Gastroesophageal sphincter (tissue), 3 donors: ENCODE measurements around the gene TMED10.

ENCODE experiments used
- POLR2A ChIP-seq, 2 donors: fragments of 450-650 bp; IDR thresholded peaks; one replicate each; pipeline ENCODE4 v1.6.1; 2017; ENCODE audit warnings: antibody characterized with exemption in 2 of 2, mild to moderate bottlenecking in 2 of 2, moderate library complexity in 1 of 2
- POLR2AphosphoS5 ChIP-seq: sonication (generic); formaldehyde crosslinking; IDR thresholded peaks from one replicate; pipeline ENCODE4 v1.6.1; 2017; ENCODE audit warnings: antibody characterized with exemption
- TF ChIP-seq, protein P1 (sequence below), 4 experiments: fragments of 200-600 bp in 2 of 4; fragments of 450-650 bp in 2 of 4; sonication (generic) in 1 of 4; IDR thresholded peaks; one replicate each; pipeline ENCODE4 v1.5.1; 2017 to 2019; ENCODE audit warnings: antibody characterized with exemption in 4 of 4, mild to moderate bottlenecking in 2 of 4, moderate library complexity in 2 of 4

DNA sequence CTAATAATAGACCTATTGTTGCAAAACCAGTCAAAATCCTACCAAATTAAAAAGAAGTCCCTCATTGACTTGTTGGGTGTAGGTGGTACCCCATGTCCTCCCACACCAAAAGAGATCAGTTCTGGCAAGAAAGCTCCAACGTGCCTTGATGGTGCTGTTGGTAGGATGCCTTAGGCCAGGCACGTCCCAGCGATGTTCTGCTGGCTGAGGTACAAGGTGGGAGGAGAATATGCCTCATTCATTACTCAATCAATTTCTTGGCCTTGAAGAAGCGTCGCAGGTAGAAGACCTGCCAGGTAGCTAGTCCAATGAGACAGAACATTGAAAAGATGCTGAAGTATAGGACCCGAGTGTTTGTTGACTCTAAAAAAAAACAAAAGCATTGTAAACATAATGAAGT lies 41.8 kb downstream of the TMED10 start:
- no peak for TF ChIP-seq POLR2A (IDR thresholded peaks at IDR 0.05)
- TF ChIP-seq, protein P1, sequence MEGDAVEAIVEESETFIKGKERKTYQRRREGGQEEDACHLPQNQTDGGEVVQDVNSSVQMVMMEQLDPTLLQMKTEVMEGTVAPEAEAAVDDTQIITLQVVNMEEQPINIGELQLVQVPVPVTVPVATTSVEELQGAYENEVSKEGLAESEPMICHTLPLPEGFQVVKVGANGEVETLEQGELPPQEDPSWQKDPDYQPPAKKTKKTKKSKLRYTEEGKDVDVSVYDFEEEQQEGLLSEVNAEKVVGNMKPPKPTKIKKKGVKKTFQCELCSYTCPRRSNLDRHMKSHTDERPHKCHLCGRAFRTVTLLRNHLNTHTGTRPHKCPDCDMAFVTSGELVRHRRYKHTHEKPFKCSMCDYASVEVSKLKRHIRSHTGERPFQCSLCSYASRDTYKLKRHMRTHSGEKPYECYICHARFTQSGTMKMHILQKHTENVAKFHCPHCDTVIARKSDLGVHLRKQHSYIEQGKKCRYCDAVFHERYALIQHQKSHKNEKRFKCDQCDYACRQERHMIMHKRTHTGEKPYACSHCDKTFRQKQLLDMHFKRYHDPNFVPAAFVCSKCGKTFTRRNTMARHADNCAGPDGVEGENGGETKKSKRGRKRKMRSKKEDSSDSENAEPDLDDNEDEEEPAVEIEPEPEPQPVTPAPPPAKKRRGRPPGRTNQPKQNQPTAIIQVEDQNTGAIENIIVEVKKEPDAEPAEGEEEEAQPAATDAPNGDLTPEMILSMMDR (IDR thresholded peaks at IDR 0.05), result no peak
- no peak for TF ChIP-seq POLR2AphosphoS5
